Stimulated activated CD4-positive, alpha-beta T cell treated with anti-CD3 and anti-CD28 coated beads, TNF-alpha, amount 100 ng/mL, for 48 hours (primary cell): ENCODE measurements around the gene TPSAB1.
"Not testable (repeated sequence)": the region's sequence is repeated elsewhere in the genome, so short reads cannot be mapped to it uniquely, and the experiment has no call there.

Experiments
- DNase-seq, 3 donors: peaks; one replicate each; pipeline ENCODE4 v3.0.0-alpha.2; 2020; ENCODE audit warnings: low read depth in 3 of 3

TPSAB1 gene

GRCh38 chr16:1240436-1240835 lies at the start of gene TPSAB1:
TPSAB1 (plus strand) TSS chr16:1240705; CDS start chr16:1240939, 234 bp downstream.
- DNase-seq = not testable (repeated sequence)

- DNase-seq = not testable (repeated sequence)
Observed at GRCh38 chr16:1190789-1191188, 49.7 kb upstream of the TPSAB1 start.

GRCh38 chr16:1192384-1193073 lies 48.0 kb upstream of the TPSAB1 start:
- DNase-seq = no peak

- DNase-seq = no peak
Observed at GRCh38 chr16:1193143-1193824, 47.2 kb upstream of the TPSAB1 start.

- DNase-seq = no peak
Observed at GRCh38 chr16:1193825-1194581, 46.5 kb upstream of the TPSAB1 start.

GRCh38 chr16:1194665-1195392 lies 45.7 kb upstream of the TPSAB1 start:
- DNase-seq = no peak

- no peak for DNase-seq
Observed at GRCh38 chr16:1195393-1195666, 45.2 kb upstream of the TPSAB1 start.

GRCh38 chr16:1196494-1196893 lies 44.0 kb upstream of the TPSAB1 start:
- no peak for DNase-seq

- no peak for DNase-seq
Observed at GRCh38 chr16:1197237-1197866, 43.2 kb upstream of the TPSAB1 start.

- DNase-seq = no peak
Observed at GRCh38 chr16:1198194-1198593, 42.3 kb upstream of the TPSAB1 start.

GRCh38 chr16:1198671-1199346 lies 41.7 kb upstream of the TPSAB1 start:
- DNase-seq = not testable (repeated sequence)

- DNase-seq = no peak
Observed at GRCh38 chr16:1199347-1200013, 41.0 kb upstream of the TPSAB1 start.

GRCh38 chr16:1200014-1200627 lies 40.4 kb upstream of the TPSAB1 start:
- DNase-seq = no peak

- no peak for DNase-seq
Observed at GRCh38 chr16:1201444-1201843, 39.1 kb upstream of the TPSAB1 start.

- no peak for DNase-seq
Observed at GRCh38 chr16:1202274-1202673, 38.2 kb upstream of the TPSAB1 start.

- no peak for DNase-seq
Observed at GRCh38 chr16:1204933-1205332, 35.6 kb upstream of the TPSAB1 start.

- no peak for DNase-seq
Observed at GRCh38 chr16:1206326-1206725, 34.2 kb upstream of the TPSAB1 start.

GRCh38 chr16:1206786-1207185 lies 33.7 kb upstream of the TPSAB1 start:
- no peak for DNase-seq

GRCh38 chr16:1208239-1208830 lies 32.2 kb upstream of the TPSAB1 start:
- DNase-seq = no peak

- no peak for DNase-seq
Observed at GRCh38 chr16:1209081-1209480, 31.4 kb upstream of the TPSAB1 start.
